GM19463 (cell line): ENCODE data around the gene SLC4A2.

Experiments used
- ATAC-seq: cut with Tn5 transposase; IDR thresholded peaks from one replicate; pipeline ENCODE4 v1.9.1; 2021; ENCODE audit warnings: mild to moderate bottlenecking, moderate library complexity; ENCODE audit not compliant: unreplicated experiment

SLC4A2 gene

GRCh38 chr7:151079199-151079910, 20.0 kb downstream of the SLC4A2 start:
- no peak for ATAC-seq

GRCh38 chr7:151080067-151080521, 20.7 kb downstream of the SLC4A2 start:
- ATAC-seq: peak; percentile 2

- peak; percentile 78 for ATAC-seq
Measured at GRCh38 chr7:151080522-151081169, 21.3 kb downstream of the SLC4A2 start, which contains the start of gene FASTK. FASTK (minus strand) TSS chr7:151080809; CDS start chr7:151080766, 43 bp downstream.

- no peak for ATAC-seq
Measured at GRCh38 chr7:151081170-151082101, 22.0 kb downstream of the SLC4A2 start.

GRCh38 chr7:151082141-151083070, 23.0 kb downstream of the SLC4A2 start:
- no peak for ATAC-seq

- ATAC-seq: peak; percentile 43
Measured at GRCh38 chr7:151083071-151083823, 23.9 kb downstream of the SLC4A2 start, which contains the start of gene TMUB1. TMUB1 (minus strand) TSS chr7:151083493; CDS start chr7:151082563, 930 bp downstream.

GRCh38 chr7:151083824-151084160, 24.4 kb downstream of the SLC4A2 start:
- no peak for ATAC-seq

DNA sequence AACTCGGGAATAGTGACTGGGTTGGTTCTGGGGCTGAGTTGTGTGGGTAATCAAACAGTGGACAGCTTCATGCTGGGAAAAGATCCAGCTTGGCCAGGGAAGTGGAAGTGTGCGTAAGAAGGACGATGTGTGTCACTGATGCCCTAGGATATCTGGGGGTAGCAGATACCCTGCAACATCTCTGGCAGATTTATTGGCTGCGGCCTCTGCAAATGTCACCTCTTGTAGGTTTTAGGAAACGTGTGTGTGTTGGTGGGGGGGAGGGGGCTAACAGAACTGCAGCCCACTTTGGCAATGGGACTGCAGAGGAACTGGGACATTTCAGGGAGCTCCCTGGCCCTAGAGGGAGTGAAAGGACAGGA, 25.9 kb downstream of the SLC4A2 start:
- ATAC-seq: no peak

- peak; percentile 41 for ATAC-seq
Measured at GRCh38 chr7:151085691-151086620, 26.6 kb downstream of the SLC4A2 start, which contains the start of gene AGAP3. AGAP3 (plus strand) TSS chr7:151086475; CDS start chr7:151086742, 267 bp downstream.

DNA sequence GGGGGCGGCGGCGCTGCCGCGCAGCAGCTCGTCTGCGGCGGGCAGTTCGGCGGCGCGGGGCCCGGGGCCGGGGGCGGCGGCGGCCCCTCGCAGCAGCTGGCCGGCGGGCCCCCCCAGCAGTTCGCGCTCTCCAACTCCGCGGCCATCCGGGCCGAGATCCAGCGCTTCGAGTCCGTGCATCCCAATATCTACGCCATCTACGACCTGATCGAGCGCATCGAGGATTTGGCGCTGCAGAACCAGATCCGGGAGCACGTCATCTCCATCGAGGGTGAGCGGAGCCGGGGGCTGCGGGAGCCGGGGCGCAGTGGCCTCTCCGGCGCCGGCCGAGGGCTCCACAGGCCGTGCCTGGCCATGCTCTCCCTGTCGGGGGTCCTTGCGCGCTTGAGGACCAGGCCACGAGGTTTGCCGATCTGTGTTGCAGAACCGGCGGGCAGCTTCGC, 27.4 kb downstream of the SLC4A2 start:
- ATAC-seq: no peak

DNA sequence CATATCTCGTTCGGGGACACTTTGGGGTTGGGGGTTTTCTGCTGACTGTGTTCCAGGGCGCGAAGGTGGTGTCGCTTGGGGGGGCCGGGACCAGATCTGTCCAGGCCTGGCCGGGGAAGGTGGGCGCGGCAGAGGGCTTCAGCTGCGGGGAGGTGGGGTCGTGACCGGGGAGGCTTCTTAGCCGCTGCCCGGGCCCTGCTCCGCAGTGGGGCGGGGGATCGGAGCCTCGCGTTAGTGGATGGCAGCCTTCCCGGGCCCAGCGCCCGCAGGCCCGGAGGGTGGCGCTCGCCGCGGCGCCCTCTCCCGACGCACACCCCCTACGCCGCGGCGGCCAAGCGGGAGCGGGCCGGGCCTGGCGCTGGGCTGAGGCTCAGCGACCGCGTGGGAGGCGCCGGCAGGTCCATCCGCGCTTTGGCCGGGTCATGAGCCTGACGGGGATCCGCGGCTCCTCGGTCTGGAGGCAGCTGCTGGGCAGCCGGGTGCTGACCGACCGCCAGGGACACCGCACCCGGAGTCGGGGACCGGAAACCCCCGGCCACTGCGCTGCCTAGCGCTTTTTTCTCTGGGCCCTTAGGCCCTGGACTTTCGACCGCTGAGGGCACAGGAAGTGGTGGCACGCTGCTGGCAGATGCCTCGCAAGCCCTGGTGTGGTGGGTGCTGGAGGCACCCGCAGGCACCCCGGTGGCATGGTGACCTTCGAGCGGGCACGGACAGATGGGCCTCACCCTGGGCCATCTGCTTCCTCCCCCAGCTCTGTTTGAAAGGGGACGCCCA, 28.0 kb downstream of the SLC4A2 start:
- ATAC-seq: peak; percentile 27

DNA sequence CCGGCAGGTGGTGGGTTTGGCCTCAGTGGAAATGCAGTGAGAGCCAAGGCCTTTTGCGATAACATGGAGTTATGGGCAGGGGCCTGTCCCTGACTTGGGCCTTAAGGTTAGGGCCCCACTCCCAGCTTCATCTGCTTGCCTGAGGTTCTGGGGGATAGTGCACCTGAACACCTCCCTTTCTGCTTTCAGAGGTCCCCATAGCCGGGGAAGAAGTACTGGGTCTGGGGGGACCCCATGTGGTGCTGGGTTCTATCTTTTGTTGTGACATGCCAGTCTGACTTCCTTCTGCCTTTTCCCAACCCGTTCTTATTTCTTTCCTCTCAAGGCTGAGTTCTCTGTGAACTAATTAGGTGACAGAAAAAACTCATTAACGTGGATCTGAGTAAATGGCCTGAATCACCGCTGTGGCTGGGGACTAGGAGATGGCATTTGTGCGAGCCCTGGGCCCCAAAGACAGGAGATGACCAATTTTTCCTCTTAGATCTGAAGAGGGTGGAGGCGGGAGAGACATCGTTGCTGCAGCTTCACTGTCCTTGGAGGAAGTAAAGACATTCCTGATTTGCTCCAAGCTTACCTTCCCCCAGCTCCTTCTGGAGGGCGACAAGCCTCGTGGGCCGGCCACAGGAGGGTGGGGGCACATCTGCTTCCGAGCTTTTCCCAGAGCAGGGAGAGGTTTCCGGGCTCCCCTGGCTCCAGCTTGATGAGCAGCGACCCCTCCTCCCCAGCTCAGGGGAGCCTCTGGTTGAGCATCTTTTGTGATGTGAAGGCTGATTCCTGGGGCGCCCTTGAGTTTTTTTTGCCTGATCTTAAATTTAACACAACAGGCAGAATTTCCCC, 28.8 kb downstream of the SLC4A2 start:
- ATAC-seq: no peak

DNA sequence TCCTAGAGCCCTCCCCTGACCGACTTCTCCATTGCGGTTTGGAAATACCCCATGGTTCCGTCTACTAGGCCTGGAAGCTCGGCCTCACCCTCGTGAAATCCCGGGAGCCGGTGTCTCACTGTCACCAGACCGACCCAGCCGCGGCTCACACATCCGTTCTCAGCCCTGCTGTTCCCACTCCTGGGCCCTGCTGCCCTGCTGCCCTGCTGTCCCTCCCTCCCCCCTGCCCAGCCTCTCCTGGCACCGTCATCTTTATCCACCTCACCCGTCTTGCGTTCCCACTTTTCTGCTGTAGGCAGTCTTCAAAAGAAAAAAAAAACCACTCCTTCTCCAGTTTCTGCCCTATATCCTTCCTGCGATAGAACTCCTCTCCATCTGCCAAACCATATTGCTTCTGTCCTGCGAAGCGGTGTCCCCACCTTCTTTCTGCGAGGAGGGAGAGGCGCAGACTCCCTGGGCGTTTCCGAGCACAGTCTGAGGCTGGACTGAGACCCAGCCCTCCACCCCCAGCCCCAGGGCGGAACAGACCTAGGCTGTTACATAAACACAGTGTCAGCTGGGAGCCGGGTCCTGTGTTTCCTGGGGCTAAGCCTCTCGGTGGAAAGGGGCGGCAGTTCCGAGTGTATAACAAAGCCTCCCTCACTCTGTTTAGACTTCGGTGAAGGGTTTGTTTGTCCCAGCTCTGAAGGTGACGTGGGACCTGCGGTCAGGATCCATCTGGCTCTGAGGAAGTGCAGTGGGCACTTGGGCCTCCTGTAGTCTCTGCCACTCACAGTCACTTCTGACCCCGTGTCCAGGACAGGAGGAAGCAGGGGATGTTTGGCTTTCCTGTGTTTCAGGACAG, 29.7 kb downstream of the SLC4A2 start:
- ATAC-seq: no peak

DNA sequence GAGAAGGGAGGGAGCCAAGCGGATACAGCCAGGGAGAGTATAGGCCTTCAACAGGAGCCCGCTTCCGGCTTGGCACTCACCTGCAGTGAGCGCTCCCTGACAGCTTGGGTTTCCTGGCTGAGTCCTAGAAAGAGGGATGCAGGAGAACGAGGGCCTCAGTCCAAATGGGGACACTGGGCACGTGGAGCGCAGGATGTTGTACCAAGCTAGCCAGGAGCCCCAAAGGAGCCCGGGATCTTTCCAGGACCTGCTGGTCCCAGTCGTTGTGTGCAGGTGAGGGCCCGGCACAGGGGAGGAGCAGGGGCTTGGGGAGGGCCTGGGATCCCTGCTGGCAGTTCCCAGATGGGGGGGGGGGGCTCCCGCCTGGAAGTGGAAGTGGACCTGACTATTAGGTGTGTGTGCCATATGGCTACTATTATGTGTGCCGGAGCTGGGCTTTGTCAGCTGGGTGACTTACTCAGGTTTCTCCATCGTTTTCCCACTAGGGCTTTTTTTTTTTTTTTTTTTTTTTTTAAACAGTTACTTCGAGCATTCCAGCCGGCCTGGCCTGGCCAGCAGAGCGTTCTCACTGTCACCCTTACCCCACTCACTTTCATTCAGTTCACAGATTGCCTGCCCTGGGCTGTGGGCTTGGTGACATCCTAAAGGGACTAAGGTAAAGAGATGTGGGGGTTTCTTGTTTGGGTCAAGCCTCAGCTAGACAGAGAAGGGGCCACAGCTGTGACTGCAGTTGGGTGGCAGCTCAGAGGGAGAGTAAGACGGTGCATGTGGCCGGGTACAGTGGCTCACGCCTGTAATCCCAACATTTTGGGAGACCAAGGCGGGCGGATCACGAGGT, 30.7 kb downstream of the SLC4A2 start:
- no peak for ATAC-seq

- no peak for ATAC-seq
Measured at GRCh38 chr7:151091003-151091402, 31.6 kb downstream of the SLC4A2 start.
